Endodermal cell (in vitro differentiated cells): Measurements from ENCODE around the gene HABP2. TPM values are rescaled to one million over a fixed set of nuclear protein-coding genes. Genes with fewer than 3 reads are reported as not detected.

ENCODE experiments used
- DNase-seq: peaks from one replicate; pipeline ENCODE4 v3.0.0-alpha.2; 2017
- H3K27ac ChIP-seq: 2 replicates; pipeline ENCODE4 v1.5.1; 2013; ENCODE audit warnings: mild to moderate bottlenecking, low read depth, low read length, moderate library complexity
- H3K27me3 ChIP-seq: 2 replicates; pipeline ENCODE4 v1.6.1; 2013; ENCODE audit warnings: mild to moderate bottlenecking, low read length, moderate library complexity; ENCODE audit not compliant: insufficient read depth, control insufficient read depth, poor library complexity, severe bottlenecking
- H3K36me3 ChIP-seq: 2 replicates; pipeline ENCODE4 v1.7.0; 2013; ENCODE audit warnings: mild to moderate bottlenecking, low read length, moderate library complexity; ENCODE audit not compliant: control insufficient read depth, insufficient read depth
- H3K4me1 ChIP-seq: one replicate; pipeline ENCODE4 v1.7.0; 2013; ENCODE audit warnings: low read length; ENCODE audit not compliant: control insufficient read depth, insufficient read depth
- H3K4me3 ChIP-seq: 2 replicates; pipeline ENCODE4 v1.5.1; 2013; ENCODE audit warnings: mild to moderate bottlenecking, low read length, moderate library complexity
- H3K9ac ChIP-seq: 2 replicates; pipeline ENCODE4 v1.6.1; 2013; ENCODE audit warnings: mild to moderate bottlenecking, low read length, moderate library complexity; ENCODE audit not compliant: poor library complexity, severe bottlenecking; ENCODE audit errors: extremely low read depth
- H3K9me3 ChIP-seq: 2 replicates; pipeline ENCODE4 v1.6.1; 2013; ENCODE audit warnings: mild to moderate bottlenecking, low read length, moderate library complexity; ENCODE audit not compliant: control insufficient read depth
- H3K27ac Mint-ChIP-seq: 2 replicates; pipeline ENCODE4 v1.8.0; 2020; ENCODE audit warnings: mixed read lengths
- H3K27me3 Mint-ChIP-seq: 2 replicates; pipeline ENCODE4 v1.8.0; 2021; ENCODE audit warnings: mild to moderate bottlenecking, mixed read lengths; ENCODE audit not compliant: insufficient read depth
- H3K36me3 Mint-ChIP-seq: 2 replicates; pipeline ENCODE4 v1.8.0; 2020; ENCODE audit warnings: low read depth, mixed read lengths
- H3K4me1 Mint-ChIP-seq: 2 replicates; pipeline ENCODE4 v1.8.0; 2020; ENCODE audit warnings: mixed read lengths
- H3K4me3 Mint-ChIP-seq: 2 replicates; pipeline ENCODE4 v1.8.0; 2020; ENCODE audit warnings: mild to moderate bottlenecking, moderate library complexity, mixed read lengths
- H3K9me3 Mint-ChIP-seq: 2 replicates; pipeline ENCODE4 v1.8.0; 2020; ENCODE audit warnings: mild to moderate bottlenecking, mixed read lengths
- CTCF ChIP-seq: fragments of 200-600 bp; sonication (generic); conservative IDR thresholded peaks from 2 replicates; pipeline ENCODE4 v1.5.0; 2021; ENCODE audit warnings: antibody characterized with exemption, mild to moderate bottlenecking
- WGBS, 2 experiments: methylation state at CpG; one replicate each; pipeline versions ENCODE4 v1.1.5 to v1.1.7; 2013; ENCODE audit warnings: missing lambda C conversion rate in 2 of 2, mixed read lengths in 1 of 2; ENCODE audit not compliant: insufficient coverage in 1 of 2, insufficient read length in 1 of 2; 5-methylcytosine and 5-hydroxymethylcytosine counted together
- total RNA-seq, 2 donors: library from RNA; stranded (reverse); fragmentation: NEBNext Ultra II Directional in 1 of 2; extraction: Animal tissue kit (Norgen Biotek cat#: 25700) in 1 of 2; gene quantifications; 2 replicates in 1 of 2; 3 replicates in 1 of 2; pipeline ENCODE4 v1.2.1, GENCODE V29; 2021

Gene HABP2
- total RNA-seq, 2 donors from 2014 or later: 0.71 to 1.6 TPM

- Mint-ChIP-seq H3K9me3 (no peaks in the 10 kb centered on the region), H3K4me3 (no peak overlapping the region), H3K4me1 (peaks cover 41% of the 10 kb centered on the region), H3K27ac (no peak overlapping the region), H3K36me3 (no peaks in the 10 kb centered on the region), H3K27me3 (peaks cover 25% of the 10 kb centered on the region)
- DNase-seq: no peak
- no peaks in the 10 kb centered on the region for H3K9me3 ChIP-seq
- H3K9ac ChIP-seq: no peak overlapping the region
- no peak for TF ChIP-seq CTCF
- peaks cover 18% of the 10 kb centered on the region for H3K4me1 ChIP-seq
- H3K27ac ChIP-seq: no peak overlapping the region
- 93 to 95% methylated on average over 2 of the region's 2 CpGs for WGBS, 2 experiments
- no peaks in the 10 kb centered on the region for H3K36me3 ChIP-seq
- H3K4me3 ChIP-seq: no peak overlapping the region
- H3K27me3 ChIP-seq: no peaks in the 10 kb centered on the region
Measured at GRCh38 chr10:113613427-113613826, 60.6 kb downstream of the HABP2 start.

- Histone ChIP-seq H3K4me3 (no peak overlapping the region), H3K27ac (no peak overlapping the region), H3K4me1 (peaks cover 15% of the 10 kb centered on the region), H3K9me3 (no peaks in the 10 kb centered on the region), H3K9ac (no peak overlapping the region), H3K27me3 (no peaks in the 10 kb centered on the region), H3K36me3 (no peaks in the 10 kb centered on the region)
- Mint-ChIP-seq H3K9me3 (no peaks in the 10 kb centered on the region), H3K4me3 (no peak overlapping the region), H3K27me3 (peaks cover 25% of the 10 kb centered on the region), H3K4me1 (peaks cover 38% of the 10 kb centered on the region), H3K36me3 (no peaks in the 10 kb centered on the region), H3K27ac (no peak overlapping the region)
- TF ChIP-seq CTCF: no peak
- WGBS, 2 experiments: 68 to 75% methylated on average over 7 to 15 of the region's 15 CpGs
- DNase-seq: peak; percentile 54
Measured at GRCh38 chr10:113613977-113614690, 61.3 kb downstream of the HABP2 start.

- Mint-ChIP-seq H3K4me1 (peaks cover 32% of the 10 kb centered on the region), H3K27me3 (peaks cover 25% of the 10 kb centered on the region), H3K4me3 (peak overlapping the region; percentile 17), H3K27ac (no peak overlapping the region), H3K9me3 (no peaks in the 10 kb centered on the region), H3K36me3 (no peaks in the 10 kb centered on the region)
- WGBS, 2 experiments: 18 to 37% methylated on average over 3 to 5 of the region's 5 CpGs
- H3K4me3 ChIP-seq: no peak overlapping the region
- peak; percentile 84 for TF ChIP-seq CTCF
- H3K36me3 ChIP-seq: no peaks in the 10 kb centered on the region
- H3K27ac ChIP-seq: no peak overlapping the region
- no peaks in the 10 kb centered on the region for H3K9me3 ChIP-seq
- no peak overlapping the region for H3K9ac ChIP-seq
- DNase-seq: peak; percentile 65
- H3K4me1 ChIP-seq: peaks cover 7% of the 10 kb centered on the region
- no peaks in the 10 kb centered on the region for H3K27me3 ChIP-seq
Measured at GRCh38 chr10:113616244-113617074, 63.6 kb downstream of the HABP2 start.
